Sigmoid colon (tissue), 4 donors: ENCODE results near the gene LRP1B.

Source experiments
- CTCF ChIP-seq, 4 experiments: fragments of 450-650 bp in 3 of 4; fragments of 200-600 bp in 1 of 4; IDR thresholded peaks; one replicate each; pipeline ENCODE4 v1.5.1; 2016 to 2019; ENCODE audit warnings: antibody characterized with exemption in 4 of 4, mild to moderate bottlenecking in 3 of 4, moderate library complexity in 2 of 4
- EP300 ChIP-seq, 4 donors: sonication (generic); formaldehyde crosslinking; IDR thresholded peaks; one replicate each; pipeline ENCODE4 v1.6.1; 2017; ENCODE audit warnings: antibody characterized with exemption in 4 of 4
- POLR2A ChIP-seq, 2 donors: fragments of 450-650 bp; IDR thresholded peaks; one replicate each; pipeline ENCODE4 v1.6.1; 2016; ENCODE audit warnings: antibody characterized with exemption in 2 of 2, mild to moderate bottlenecking in 2 of 2, moderate library complexity in 2 of 2
- POLR2AphosphoS5 ChIP-seq, 4 donors: sonication (generic); formaldehyde crosslinking; IDR thresholded peaks; one replicate each; pipeline ENCODE4 v1.6.1; 2017; ENCODE audit warnings: antibody characterized with exemption in 4 of 4

GRCh38 chr2:140696449-140696848 is 1434.4 kb downstream of the LRP1B start:
- no peak for TF ChIP-seq CTCF (IDR thresholded peaks at IDR 0.05)
- TF ChIP-seq POLR2AphosphoS5 (IDR thresholded peaks at IDR 0.05), result no peak
- no peak for TF ChIP-seq POLR2A (IDR thresholded peaks at IDR 0.05)
- no peak for TF ChIP-seq EP300 (IDR thresholded peaks at IDR 0.05)
